Endometrial microvascular endothelial cells (primary cell): Measurements from ENCODE around the gene SLC13A5. TPM values are rescaled to one million over a fixed set of nuclear protein-coding genes. Genes with fewer than 3 reads are reported as not detected.
"Not testable (repeated sequence)": the region's sequence is repeated elsewhere in the genome, so short reads cannot be mapped to it uniquely, and the experiment has no call there.

Experiments
- in situ Hi-C: cut with HindIII; loops from 2 replicates; pipeline ENCODE4 v1.10.0; 2017; ENCODE audit warnings: low sequenced_read_pairs, low pct_unique_long_range_greater_than_20kb; ENCODE audit errors: inconsistent ontology term
- total RNA-seq: library from RNA; depleted of rRNA; stranded (reverse); fragments of >200 nt; gene quantifications from one replicate; pipeline ENCODE4 v1.2.3, GENCODE V29; 2015; ENCODE audit errors: inconsistent ontology term

SLC13A5 gene
- not detected for total RNA-seq

DNA sequence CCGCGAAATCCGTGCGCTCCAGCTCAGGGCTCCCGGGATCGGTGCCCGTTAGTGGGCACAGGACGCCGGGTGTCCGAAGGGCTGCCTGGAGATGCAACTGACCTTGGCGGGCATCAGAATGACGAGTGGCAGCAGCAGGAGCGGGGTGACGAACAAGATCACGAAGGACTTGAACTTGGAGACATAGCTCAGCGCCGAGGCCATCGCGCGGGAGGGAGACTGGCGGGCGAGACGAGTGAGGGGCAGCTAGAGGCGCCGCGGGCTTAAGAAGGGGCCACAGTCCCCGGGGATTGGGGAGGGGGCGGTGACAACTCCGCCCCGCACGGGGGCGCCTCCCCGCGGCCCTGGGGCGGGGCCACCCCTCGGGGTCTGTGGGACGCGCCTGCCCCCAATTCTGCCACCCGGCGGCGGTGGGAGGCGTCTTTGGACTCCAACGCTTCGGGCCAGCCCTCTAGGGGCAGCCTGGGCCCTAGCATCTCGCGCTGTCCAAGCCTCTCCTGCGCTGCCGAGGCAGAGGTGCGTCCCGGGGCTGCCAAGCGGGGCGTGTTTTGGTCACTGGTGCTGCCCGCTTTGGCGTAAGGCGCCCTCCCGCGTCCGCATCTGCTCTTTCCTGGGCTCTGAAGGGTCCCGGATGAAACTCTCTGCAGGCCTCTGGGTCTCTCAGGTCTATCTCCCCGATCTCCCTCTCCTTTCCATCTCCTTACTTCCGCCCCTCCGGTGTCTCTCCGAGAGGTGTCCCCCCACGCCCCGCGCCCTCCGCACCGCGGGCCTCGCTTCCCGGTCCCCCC is at the start of gene SLC13A5:
TSS of gene SLC13A5 (minus strand) at position 240 of the 788 bp plus-strand sequence. CDS start at position 204, 36 bp downstream.
- in situ Hi-C loops: no loop called here

DNA sequence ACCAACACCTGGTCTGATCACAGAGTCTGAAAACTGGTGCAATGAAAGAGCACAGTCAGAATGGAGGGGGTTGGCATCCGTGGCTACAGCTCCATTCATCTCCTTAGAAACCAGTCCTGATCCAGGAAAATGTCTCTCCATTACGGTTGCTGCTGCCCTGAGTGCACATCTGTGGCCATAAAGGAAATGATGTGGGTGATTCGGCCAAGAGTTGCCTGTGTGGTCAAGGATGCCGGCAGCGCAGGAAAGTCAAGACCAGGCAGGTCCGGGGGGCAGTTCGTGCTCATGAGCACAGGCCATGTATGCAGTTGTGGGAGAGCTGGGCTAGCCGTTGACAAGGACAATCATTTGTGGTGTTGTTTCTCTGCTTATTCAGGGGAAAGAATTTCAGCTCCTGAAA is 48.6 kb upstream of the SLC13A5 start:
- in situ Hi-C loops: no loop called here

DNA sequence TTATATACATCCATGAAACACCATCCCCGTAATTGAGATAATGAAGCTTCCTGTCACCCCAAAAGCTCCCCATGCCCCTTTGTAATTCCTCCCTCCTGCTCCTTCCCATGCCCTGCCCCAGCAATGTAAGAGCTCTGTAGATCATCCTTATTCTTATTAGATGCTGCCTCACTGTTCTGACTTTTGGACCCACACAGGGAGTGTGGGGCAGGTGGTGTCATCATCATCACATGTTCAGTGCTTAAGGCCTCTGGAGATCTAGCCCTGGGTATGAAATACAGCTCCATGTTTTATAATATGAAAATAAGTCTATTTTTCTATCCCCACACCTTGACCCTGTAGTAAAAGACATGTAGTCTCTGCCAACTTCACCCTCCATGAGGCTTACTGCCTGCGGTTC is 44.6 kb upstream of the SLC13A5 start:
- in situ Hi-C loops: no loop called here

DNA sequence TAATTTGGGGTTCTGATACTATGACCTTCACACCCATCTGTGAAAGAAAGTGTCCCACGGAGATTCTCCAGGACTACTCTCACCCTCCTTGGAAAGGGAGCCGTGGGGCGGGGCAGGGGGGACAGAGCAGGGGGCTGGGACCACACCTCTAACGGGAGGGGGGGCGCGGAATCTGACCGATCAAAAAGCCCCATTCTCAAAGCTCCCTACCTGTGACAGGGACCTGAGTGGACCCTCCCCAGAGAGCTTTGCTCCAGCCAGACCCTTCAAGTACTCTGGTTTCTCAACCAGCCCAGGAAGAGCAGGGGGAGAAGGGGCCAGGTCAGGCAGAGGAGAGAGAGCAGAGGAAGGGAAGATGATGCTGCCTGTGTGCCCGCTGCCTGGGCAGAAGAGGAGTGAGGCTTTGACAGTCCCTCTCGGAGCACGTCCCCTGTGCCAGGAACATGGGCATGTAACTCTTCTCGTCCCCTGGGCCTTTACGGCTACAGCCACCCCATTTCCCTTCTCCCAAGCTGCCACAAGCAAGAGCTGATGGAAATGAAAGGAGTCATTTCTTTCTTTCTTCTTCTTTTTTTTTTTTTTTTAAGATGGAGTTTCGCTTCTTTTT is 43.4 kb upstream of the SLC13A5 start:
- in situ Hi-C loops: no loop called here

DNA sequence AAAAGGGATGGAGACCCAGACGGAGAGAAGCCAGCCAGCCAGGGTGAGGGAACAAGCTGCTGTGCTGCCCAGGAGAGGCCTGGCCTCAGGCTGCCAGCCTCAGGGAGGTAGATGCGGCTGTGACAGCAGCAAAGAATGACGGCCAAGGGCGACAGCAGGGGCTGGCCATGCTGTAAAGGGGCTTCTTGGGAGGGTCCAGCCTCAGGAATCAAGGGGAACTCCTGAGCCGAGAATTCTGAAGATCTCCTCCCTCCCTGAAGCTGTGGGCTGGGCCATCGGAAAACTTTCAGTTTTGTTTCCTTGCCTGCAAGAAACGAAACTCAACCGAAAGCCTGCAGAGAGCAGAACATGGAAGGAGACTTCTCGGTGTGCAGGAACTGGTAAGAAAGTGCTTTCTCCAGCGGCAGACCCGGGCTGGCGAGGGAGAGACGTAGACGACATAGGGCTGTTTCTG is 42.6 kb upstream of the SLC13A5 start, which contains the start of gene XAF1:
TSS of gene XAF1 (plus strand) at position 316 of the 454 bp plus-strand sequence. CDS start at position 349, 33 bp downstream.
- in situ Hi-C loops: no loop called here

DNA sequence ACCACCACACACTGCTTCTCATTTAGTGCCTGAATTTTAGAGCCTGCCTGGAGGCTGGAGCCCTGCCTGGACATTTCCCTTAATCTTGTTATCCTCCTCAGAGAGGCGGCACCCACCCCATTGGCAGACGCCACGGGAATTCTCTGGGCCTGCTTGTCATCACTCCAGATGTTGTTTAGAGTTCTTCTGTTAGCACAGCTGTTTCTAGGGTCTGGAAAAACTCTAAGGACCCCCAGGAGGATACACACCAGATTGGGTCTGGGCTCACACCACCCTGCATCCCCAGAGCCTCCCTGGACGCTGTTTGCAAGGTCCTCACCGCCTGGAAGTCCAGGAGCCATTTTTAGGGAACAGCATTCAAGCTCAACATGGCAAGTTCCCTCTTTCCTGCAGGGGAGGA is 42.1 kb upstream of the SLC13A5 start:
- in situ Hi-C loops: no loop called here

DNA sequence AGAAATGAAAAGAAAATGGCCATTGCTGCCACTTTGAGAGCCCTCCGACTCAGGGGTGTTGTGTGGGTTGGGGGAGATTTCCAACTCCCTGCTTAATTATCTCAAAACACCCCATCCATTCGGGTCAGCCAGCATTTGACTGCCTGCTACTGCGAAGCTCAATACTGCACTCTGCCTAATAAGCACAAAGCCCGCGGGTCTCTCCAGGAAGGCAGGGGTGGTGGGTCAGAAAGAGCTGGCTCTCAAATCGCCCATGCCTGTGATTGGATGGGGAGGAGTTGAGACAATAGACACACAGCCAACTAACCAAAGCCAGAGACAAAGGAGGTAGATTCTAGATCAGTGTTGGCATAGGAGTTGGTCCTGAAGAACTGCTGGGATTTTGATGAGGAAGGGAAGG is 40.4 kb upstream of the SLC13A5 start:
- in situ Hi-C loops: no loop called here

DNA sequence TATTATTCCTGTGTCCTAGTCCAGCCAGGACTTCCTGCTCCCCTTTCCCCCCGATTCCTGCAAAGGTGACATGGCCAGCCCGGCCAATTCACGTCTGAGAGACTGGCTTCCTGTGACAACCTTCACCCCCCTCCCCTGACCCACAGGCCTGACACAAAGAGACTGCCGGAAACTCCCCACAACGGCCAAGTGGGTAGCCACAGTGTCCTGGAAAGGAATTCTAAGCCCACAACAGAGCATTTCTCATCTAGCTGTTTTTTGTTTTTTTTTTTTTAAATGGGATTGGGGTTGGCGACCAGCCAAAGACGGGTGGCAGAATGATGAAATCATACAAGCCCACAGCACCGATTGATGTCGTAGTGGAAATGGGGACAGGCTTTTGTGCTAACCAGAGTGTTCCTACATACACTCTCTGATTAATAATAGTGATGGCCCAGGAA is 39.9 kb upstream of the SLC13A5 start:
- in situ Hi-C loops: no loop called here

DNA sequence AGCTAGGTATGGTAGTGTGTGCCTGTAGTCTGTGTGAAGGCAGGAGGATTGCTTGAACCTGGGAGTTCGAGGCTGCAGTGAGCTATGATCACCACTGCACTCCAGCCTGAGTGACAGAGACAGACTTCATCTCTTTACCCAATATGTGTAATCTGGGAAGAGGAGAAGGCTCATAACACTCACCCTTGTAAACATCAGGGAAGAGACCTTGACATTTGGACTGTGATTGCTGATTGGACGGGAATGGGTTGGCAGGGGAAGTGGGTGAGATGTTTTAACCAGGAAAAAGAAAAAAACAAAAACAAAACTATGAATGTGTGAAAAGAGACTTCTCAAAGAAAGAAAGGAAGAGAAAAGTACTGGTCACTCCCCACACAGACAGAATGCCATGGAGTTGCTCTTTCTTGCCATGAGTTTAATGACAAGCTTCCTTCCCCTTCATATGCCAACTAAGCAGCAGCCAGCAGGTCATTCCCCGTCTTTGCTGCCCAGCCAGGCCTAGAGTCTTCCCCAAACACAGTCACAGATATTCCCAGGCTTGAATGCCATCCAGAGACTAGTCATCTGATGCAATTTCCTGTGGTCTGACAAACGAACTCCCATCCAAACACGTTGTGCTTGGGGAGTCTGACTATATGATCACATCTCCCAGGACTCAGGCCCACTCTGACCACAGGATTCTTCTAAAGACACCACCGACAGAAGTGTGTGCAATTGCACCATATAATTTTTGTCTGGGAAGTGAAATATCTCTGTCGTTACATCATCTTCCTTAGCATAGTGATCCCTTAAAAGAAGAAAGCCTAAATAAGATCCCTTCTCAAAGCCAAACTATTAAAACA is 39.1 kb upstream of the SLC13A5 start:
- in situ Hi-C loops: no loop called here

DNA sequence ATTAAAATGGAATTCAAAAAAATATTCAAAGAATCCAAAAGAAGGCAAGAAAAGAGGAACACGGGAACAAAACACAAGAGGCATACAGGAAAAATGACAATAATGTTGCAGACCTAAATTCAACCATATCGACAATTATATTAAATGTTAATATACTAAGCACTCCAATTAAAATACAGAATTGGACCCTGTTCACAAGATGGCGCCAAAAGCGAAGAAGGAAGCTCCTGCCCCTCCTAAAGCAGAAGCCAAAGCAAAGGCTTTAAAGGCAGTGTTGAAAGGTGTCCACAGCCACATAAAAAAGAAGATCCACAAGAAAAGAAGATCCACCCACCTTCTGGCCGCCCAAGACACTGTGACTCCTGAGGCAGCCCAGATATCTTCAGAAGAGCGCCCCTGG is 36.4 kb upstream of the SLC13A5 start:
- in situ Hi-C loops: no loop called here

DNA sequence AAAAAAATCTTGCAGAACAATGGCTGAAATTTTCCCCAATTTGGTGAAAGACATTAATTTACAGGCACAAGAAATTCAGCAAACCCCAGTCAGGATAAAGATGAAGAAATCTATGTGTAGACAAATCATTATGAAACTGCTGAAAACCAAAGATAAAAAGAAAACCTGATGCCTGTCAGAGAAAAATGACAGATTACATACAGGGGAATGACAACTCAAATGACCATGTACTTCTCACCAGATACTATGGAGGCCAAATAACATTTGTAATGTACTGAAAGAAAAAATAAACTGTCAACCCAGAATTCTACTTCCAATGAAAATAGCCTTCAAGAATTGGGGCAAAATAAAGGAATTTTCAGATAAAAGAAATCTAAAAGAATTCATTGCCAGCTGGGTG is 35.4 kb upstream of the SLC13A5 start:
- in situ Hi-C loops: no loop called here

DNA sequence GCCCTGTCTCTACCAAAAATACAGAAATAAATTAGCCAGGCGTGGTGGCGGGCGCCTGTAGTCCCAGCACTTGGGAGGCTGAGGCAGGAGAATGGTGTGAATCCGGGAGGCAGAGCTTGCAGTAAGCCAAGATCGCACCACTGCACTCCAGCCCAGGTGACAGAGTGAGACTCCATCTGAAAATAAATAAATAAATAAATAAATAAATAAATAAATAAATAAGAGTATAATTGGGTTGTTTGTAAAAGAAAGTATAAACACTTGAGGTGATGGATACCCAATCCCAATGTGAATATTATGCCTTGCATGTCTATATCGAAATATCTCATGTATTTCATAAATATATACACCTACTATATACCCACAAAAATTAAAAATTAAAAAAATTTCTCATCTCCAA is 33.5 kb upstream of the SLC13A5 start:
- in situ Hi-C loops: not testable (repeated sequence)

DNA sequence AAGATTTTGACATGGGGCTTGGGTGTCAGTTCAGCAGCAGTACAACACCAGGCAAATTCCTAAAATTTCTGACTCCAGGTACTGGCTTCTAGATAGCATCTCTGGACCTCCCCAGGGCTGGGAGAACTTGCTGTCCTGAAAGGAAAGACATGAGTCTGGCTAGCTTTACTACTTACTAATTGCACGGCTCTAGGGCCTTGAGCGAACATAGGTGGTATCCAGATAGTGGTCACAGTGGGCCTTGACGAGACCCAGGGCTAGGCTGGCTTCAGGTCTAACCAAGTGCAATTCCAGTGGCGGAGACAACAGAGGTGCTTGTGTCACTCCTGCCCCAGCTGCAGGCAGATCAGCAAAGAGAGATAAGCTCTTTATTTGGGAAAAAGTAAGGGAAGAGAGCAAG is 16.4 kb upstream of the SLC13A5 start:
- in situ Hi-C loops: no loop called here

DNA sequence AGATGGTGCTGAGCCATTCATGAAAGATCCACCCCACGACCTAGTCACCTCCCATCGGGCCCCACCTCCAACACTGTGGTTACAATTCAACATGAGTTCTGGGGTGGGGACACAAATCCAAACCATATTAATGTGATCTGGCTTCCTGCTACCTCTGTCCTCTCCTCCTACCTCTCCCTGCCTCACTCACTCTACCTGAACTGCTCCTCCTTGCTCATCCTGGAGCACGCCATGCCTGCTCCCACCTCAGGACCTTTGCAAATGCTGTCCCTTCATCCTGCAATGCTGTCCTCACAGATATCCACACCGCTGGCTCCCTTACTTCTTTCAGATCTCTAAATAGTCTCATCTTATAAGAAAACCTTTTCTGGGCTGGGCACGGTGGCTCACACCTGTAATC is 10.8 kb upstream of the SLC13A5 start:
- in situ Hi-C loops: no loop called here

DNA sequence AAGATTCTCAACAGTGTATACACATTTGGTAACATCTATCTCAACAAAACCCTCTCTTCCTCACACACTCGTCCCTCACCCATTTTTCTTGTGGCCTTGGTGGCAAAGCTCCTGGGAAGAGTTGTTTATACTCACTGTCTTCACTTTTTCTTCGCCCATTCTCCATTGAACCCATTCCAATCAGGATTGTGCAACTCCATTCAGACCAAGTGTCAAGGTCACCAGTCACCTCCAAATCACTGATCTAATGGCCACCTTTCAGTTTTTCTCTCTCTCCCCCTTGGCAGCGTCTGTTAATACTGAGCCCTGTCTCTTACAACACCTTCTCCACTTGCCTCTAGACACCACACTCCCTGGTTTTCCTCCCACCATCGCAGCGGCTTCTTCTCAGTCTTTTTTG is 8.6 kb upstream of the SLC13A5 start:
- in situ Hi-C loops: no loop called here

DNA sequence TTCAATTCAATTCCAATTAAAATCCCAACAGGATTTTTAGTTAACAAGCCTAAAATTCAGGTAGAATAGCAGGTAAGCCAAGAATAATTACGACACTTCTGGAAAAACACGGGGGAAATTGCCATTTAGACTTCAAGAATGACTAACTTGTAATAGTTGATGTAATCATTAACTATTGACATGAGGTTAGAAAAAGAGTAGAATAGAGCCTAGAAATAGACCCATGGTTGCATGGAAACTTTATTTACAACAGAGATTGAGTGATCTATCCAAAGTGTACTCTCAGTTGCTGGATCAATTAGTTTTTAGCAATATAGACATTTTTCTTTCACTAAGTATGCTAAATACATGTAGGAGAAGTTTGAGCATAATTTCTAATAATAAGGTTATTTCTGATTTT is 3.6 kb upstream of the SLC13A5 start:
- in situ Hi-C loops: no loop called here

DNA sequence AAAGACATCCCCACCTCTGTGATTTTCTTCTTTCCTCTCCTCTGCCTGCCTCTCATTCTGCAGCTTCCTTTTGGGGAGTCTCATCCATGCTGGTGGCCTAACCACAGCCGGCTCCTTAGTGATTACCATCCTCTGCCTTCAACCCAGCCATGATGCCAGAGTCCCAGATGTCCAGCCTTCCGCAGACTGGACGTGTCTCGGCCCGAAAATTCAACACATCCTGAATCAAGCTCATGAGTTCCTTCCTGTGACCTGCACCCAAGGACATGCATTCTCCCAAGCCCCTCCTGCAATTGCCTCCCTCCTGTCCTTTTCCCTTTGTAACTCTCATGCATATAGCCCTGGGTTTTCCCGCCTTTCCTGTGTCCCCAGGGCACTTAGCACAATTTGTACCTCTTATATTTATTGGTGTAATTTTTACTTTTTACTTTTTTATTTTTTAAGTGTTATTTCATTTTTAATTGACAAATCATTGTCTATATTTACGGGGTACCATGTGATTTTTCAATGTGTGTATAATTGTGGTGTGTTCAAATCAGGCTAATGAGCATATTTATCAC is 1.2 kb upstream of the SLC13A5 start:
- in situ Hi-C loops: no loop called here

DNA sequence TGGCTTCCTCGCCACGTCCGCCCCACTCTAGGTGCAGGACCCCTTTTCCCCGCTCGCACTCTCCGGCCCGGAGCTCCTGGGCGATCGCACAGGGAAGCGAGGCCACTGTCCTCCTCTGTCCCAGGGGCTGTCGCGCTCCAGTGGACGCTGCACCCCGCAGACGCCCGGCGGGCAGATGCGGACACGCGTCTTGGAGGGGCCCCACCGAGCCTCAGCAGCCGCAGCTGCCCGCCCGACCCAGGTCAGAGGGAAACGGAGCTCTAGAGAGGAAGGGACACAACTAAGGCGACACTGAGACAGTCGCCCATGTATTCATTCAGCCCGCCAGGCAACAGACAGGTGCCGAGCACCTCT is 726 bp upstream of the SLC13A5 start:
- in situ Hi-C loops: no loop called here

DNA sequence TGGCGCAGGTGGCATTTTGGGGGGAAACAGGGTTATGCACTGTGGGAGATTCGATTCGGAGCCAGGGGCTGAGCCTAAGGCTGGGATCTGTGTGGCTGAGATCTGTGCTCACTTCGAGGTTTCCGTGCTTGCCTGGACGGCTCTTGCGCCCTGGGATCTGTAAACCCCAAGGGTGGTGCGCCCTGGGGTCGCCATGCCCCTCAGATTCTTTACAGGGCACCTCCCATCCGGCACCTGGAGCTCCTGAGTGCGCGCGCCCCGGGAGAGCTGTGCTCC is 377 bp downstream of the SLC13A5 start:
- in situ Hi-C loops: no loop called here
